GM19238 (cell line): ENCODE data around the gene GHITM.
"Not testable (repeated sequence)": the region's sequence is repeated elsewhere in the genome, so short reads cannot be mapped to it uniquely, and the experiment has no call there.

Experiments used
- DNase-seq: peaks from one replicate; pipeline ENCODE4 v3.0.0; 2011; ENCODE audit warnings: low spot score; ENCODE audit not compliant: insufficient read length

GHITM gene

DNA sequence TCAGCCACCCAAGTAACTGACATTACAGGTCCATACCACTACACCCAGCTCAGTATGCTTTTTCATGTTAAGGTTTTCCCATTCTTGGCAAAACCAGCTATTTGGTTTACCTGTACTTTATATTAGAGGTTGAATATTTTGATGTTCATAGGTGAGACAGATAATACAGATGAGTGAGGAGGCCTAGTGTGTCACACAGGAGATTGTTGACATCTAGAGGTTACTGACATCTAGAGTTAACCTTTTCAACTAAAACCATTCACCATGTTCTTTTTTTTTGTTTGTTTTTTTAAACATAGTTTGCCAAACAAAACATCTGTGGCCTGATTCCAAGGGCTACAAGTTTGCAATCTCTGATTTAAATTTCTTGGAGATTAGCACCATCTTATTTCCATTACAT is 8.0 kb downstream of the GHITM start:
- DNase-seq, result no peak

- not testable (repeated sequence) for DNase-seq
Observed at GRCh38 chr10:84148006-84148597, 8.8 kb downstream of the GHITM start.

GRCh38 chr10:84149854-84150253 is 10.5 kb downstream of the GHITM start:
- DNase-seq, result no peak

- DNase-seq, result no peak
Observed at GRCh38 chr10:84152769-84153168, 13.5 kb downstream of the GHITM start.

DNA sequence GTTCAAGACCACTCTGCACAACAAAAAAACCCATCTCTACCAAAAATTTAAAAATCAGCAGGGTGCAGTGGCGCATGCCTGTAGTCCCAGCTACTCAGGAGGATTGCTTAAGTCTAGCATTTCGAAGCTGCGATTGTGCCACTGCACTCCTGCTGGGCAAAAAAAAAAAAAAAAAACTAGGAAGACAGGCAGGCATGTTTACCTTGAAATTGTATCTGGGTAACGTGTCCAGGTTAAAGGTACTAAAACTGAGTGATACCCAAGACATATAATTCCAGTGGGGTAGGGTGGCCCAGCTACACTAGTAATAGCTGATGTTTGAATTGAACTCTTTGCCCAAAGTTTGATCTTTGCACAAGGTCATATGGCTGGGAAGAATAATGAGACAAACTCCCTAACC is 16.2 kb downstream of the GHITM start:
- DNase-seq, result no peak

- DNase-seq, result no peak
Observed at GRCh38 chr10:84156009-84156408, 16.7 kb downstream of the GHITM start.

DNA sequence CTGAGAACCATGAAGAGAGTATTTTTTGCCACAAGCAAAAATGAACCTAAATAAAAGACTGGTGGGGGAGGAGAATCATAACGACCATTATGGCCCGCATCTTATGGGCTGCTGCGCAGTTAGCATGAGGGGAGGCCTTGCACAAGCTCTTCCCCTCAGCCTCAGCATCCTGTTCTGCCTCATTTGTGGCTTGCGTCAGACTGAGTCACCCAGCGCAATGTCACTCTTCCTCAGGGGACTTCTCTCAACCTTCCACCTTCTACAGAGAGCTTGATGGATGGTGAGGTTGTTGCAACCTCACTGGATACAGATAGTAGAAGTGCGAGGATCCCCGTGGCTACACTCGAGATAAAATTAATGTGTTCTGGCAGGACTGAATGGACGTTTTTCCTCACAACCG is 17.5 kb downstream of the GHITM start:
- DNase-seq, result no peak

DNA sequence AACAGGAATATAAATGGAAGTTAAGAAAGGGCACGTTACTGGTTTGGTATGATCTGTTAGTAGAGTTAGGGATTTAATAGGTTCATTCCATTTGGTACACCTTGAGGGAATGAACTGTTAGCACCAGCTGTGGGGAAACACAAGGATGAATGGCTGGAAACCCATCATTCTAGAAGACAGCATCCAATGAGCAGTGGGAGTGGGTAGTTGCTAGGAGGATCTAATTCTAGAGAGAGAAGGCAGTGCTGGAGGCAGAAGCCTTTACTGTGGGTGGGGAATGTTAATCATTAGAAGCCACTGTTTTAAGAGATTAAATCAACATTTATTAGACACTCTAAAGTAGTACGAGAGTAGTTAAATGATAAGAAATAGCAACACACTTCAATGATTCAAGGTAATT is 18.8 kb downstream of the GHITM start:
- DNase-seq, result no peak

GRCh38 chr10:84158550-84158949 is 19.2 kb downstream of the GHITM start:
- DNase-seq, result no peak

- DNase-seq, result no peak
Observed at GRCh38 chr10:84159076-84159685, 19.9 kb downstream of the GHITM start.

GRCh38 chr10:84160663-84161362 is 21.5 kb downstream of the GHITM start:
- no peak for DNase-seq

GRCh38 chr10:84163996-84164395 is 24.7 kb downstream of the GHITM start:
- no peak for DNase-seq

- DNase-seq, result no peak
Observed at GRCh38 chr10:84164442-84164841, 25.1 kb downstream of the GHITM start.

GRCh38 chr10:84166620-84167288 is 27.4 kb downstream of the GHITM start:
- DNase-seq, result no peak

- DNase-seq, result not testable (repeated sequence)
Observed at GRCh38 chr10:84167289-84167653, 28.0 kb downstream of the GHITM start.

- DNase-seq, result not testable (repeated sequence)
Observed at GRCh38 chr10:84168382-84168781, 29.1 kb downstream of the GHITM start.

GRCh38 chr10:84171237-84171636 is 31.9 kb downstream of the GHITM start:
- not testable (repeated sequence) for DNase-seq

DNA sequence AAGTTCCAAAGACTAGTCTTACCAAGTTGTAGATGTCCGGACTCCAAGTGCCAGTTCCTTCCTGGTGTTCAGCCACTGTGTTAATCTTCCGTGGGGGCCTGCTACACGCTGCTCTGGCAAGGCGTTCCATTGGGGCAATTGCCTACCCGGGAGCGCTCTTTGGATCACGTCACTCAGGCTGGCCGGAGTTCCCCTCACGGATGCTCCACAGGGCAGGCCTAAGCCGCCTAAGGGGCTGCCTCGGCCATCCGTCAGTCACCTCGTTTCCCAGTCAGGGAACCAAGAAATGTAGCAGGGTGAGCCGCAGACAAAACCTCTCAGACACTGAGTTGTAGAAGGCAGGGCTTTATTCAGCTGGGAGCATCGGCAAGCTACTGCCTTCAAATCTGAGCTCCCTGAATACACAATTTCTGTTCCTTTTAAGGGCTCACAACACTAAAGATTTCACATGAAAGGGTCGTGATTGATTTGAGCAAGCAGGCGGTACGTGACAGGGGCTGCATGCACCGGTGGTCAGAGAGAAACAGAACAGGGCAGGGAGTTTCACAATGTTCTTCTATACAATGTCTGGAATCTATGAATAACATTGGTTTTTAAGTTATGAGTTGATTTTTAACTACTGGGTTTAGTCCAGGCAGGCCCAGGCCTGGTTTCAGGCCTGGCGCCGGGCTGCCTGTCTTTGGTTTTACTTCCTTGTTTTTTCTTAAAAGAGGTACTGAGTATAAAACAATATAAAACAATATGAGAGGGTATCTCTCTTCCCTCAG is 32.6 kb downstream of the GHITM start:
- not testable (repeated sequence) for DNase-seq

GRCh38 chr10:84172467-84173356 is 33.4 kb downstream of the GHITM start:
- DNase-seq, result no peak

DNA sequence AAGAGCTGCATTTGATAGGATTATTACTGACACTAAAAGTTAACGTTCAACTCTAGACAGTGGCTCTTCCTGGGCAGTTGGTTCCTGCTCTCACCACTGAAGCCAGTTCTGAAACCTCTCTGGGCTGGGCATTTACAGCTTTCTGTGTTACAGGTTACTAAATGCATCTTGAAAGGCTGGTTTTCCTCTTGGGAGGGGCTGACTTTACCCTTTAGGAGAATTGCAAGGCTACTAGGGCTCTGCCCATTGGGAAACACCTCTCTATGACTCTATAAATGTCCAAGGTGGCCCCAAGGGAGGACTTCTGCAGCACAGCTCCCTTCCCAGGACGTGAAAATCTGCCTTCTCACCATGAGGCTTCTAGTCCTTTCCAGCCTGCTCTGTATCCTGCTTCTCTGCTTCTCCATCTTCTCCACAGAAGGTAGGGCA is 34.2 kb downstream of the GHITM start, which contains the start of gene GPR15LG:
Gene GPR15LG (plus strand): TSS at position 301 of the 429 bp plus-strand sequence. CDS start 51 bp downstream, at position 352.
- no peak for DNase-seq
